SJCRH30 (cell line): Measurements from ENCODE around the gene AMN. TPM values are rescaled to one million over a fixed set of nuclear protein-coding genes. Genes with fewer than 3 reads are reported as not detected.
"Not testable (repeated sequence)": the region's sequence is repeated elsewhere in the genome, so short reads cannot be mapped to it uniquely, and the experiment has no call there.

Experiments used
- DNase-seq, 2 experiments: peaks; one replicate each; pipeline ENCODE4 v3.0.0-alpha.2; 2015 to 2020
- H3K27ac ChIP-seq: fragments of 250-450 bp; sonication (Bioruptor Pico); 2 replicates; pipeline ENCODE4 v1.5.1; 2020; ENCODE audit warnings: mild to moderate bottlenecking, moderate library complexity
- H3K27me3 ChIP-seq: fragments of 250-450 bp; sonication (Bioruptor Pico); 2 replicates; pipeline ENCODE4 v1.5.1; 2020; ENCODE audit warnings: mild to moderate bottlenecking, moderate library complexity
- H3K36me3 ChIP-seq: fragments of 250-450 bp; sonication (Bioruptor Pico); 2 replicates; pipeline ENCODE4 v1.5.1; 2020; ENCODE audit warnings: mild to moderate bottlenecking, moderate library complexity
- H3K4me1 ChIP-seq: fragments of 250-450 bp; sonication (Bioruptor Pico); 2 replicates; pipeline ENCODE4 v1.5.1; 2020; ENCODE audit warnings: mild to moderate bottlenecking, moderate library complexity
- H3K4me3 ChIP-seq: fragments of 250-450 bp; sonication (Bioruptor Pico); 2 replicates; pipeline ENCODE4 v1.5.1; 2020; ENCODE audit warnings: mild to moderate bottlenecking, moderate library complexity
- H3K9me3 ChIP-seq: fragments of 250-450 bp; sonication (Bioruptor Pico); replicated peaks from 2 replicates; pipeline ENCODE4 v1.5.1; 2020; ENCODE audit warnings: mild to moderate bottlenecking, moderate library complexity
- total RNA-seq: library from RNA; depleted of rRNA; stranded (reverse); fragments of >200 nt; shearing (Covaris generic); gene quantifications from 2 replicates; pipeline ENCODE4 v1.2.3, GENCODE V29; 2014; rRNA removed

Gene AMN
- total RNA-seq: not detected in 2 replicates

- Histone ChIP-seq H3K36me3 (no peaks in the 10 kb centered on the region), H3K27ac (no peak within 1 kb of the TSS), H3K4me3 (no peak within 1 kb of the TSS), H3K9me3 (no peaks in the 10 kb centered on the region), H3K27me3 (no peaks in the 10 kb centered on the region), H3K4me1 (no peaks in the 10 kb centered on the region)
- DNase-seq: no peak
Measured at GRCh38 chr14:102922490-102923200, at the start of gene AMN. Gene AMN, plus strand, starts transcription at chr14:102922663. Its CDS starts 26 bp downstream, at chr14:102922689.

- no peaks in the 10 kb centered on the region; the same call in 1 of the 2 replicates for H3K36me3 ChIP-seq
- no peak for DNase-seq
- no peaks in the 10 kb centered on the region for H3K9me3 ChIP-seq
- H3K4me3 ChIP-seq: no peak overlapping the region
- no peaks in the 10 kb centered on the region for H3K27me3 ChIP-seq
- no peaks in the 10 kb centered on the region for H3K4me1 ChIP-seq
- no peak overlapping the region for H3K27ac ChIP-seq
Measured at GRCh38 chr14:102873131-102873530, 49.3 kb upstream of the AMN start.

GRCh38 chr14:102873546-102874061 is 48.9 kb upstream of the AMN start:
- Histone ChIP-seq H3K27me3 (no peaks in the 10 kb centered on the region), H3K27ac (no peak overlapping the region), H3K4me1 (no peaks in the 10 kb centered on the region), H3K36me3 (no peaks in the 10 kb centered on the region; the same call in 1 of the 2 replicates), H3K9me3 (no peaks in the 10 kb centered on the region), H3K4me3 (no peak overlapping the region)
- DNase-seq: no peak

- no peaks in the 10 kb centered on the region for H3K9me3 ChIP-seq
- H3K36me3 ChIP-seq: no peaks in the 10 kb centered on the region; the same call in 1 of the 2 replicates
- H3K27ac ChIP-seq: no peak overlapping the region
- no peak for DNase-seq
- H3K4me3 ChIP-seq: no peak overlapping the region
- no peaks in the 10 kb centered on the region for H3K27me3 ChIP-seq
- H3K4me1 ChIP-seq: no peaks in the 10 kb centered on the region
Measured at GRCh38 chr14:102875652-102876051, 46.8 kb upstream of the AMN start.

GRCh38 chr14:102877511-102877910 is 45.0 kb upstream of the AMN start:
- not testable (repeated sequence) for DNase-seq, H3K9me3 ChIP-seq, H3K4me3 ChIP-seq, H3K4me1 ChIP-seq, H3K36me3 ChIP-seq, H3K27ac ChIP-seq, H3K27me3 ChIP-seq

- no peaks in the 10 kb centered on the region for H3K27me3 ChIP-seq
- no peaks in the 10 kb centered on the region; the same call in 1 of the 2 replicates for H3K36me3 ChIP-seq
- H3K9me3 ChIP-seq: no peaks in the 10 kb centered on the region
- no peak for DNase-seq
- no peak overlapping the region for H3K27ac ChIP-seq
- peaks cover 5% of the 10 kb centered on the region; the same call in 1 of the 2 replicates for H3K4me1 ChIP-seq
- H3K4me3 ChIP-seq: no peak overlapping the region
Measured at GRCh38 chr14:102878174-102878969, 44.1 kb upstream of the AMN start.

GRCh38 chr14:102878970-102879460 is 43.4 kb upstream of the AMN start:
- DNase-seq: no peak
- Histone ChIP-seq H3K36me3 (no peaks in the 10 kb centered on the region; the same call in 1 of the 2 replicates), H3K4me3 (no peak overlapping the region), H3K27ac (no peak overlapping the region), H3K27me3 (no peaks in the 10 kb centered on the region), H3K4me1 (peaks cover 5% of the 10 kb centered on the region; the same call in 1 of the 2 replicates), H3K9me3 (no peaks in the 10 kb centered on the region)

GRCh38 chr14:102882226-102882906 is 40.1 kb upstream of the AMN start:
- Histone ChIP-seq H3K4me3 (no peak overlapping the region), H3K36me3 (no peaks in the 10 kb centered on the region), H3K27me3 (no peaks in the 10 kb centered on the region), H3K27ac (no peak overlapping the region), H3K4me1 (peaks cover 5% of the 10 kb centered on the region; the same call in 1 of the 2 replicates), H3K9me3 (no peaks in the 10 kb centered on the region)
- DNase-seq: peak; percentile 66 to 71

GRCh38 chr14:102883089-102883541 is 39.3 kb upstream of the AMN start:
- no peak overlapping the region for H3K27ac ChIP-seq
- no peak for DNase-seq
- H3K4me1 ChIP-seq: peaks cover 5% of the 10 kb centered on the region; the same call in 1 of the 2 replicates
- H3K4me3 ChIP-seq: no peak overlapping the region
- H3K27me3 ChIP-seq: no peaks in the 10 kb centered on the region
- H3K36me3 ChIP-seq: no peaks in the 10 kb centered on the region
- H3K9me3 ChIP-seq: no peaks in the 10 kb centered on the region

- Histone ChIP-seq H3K36me3 (no peaks in the 10 kb centered on the region), H3K4me3 (no peak overlapping the region), H3K4me1 (peaks cover 5% of the 10 kb centered on the region; the same call in 1 of the 2 replicates), H3K27me3 (no peaks in the 10 kb centered on the region), H3K27ac (no peak overlapping the region), H3K9me3 (no peaks in the 10 kb centered on the region)
- no peak for DNase-seq
Measured at GRCh38 chr14:102883554-102883953, 38.9 kb upstream of the AMN start.

GRCh38 chr14:102885737-102886447 is 36.6 kb upstream of the AMN start:
- Histone ChIP-seq H3K4me1 (peaks cover 5% of the 10 kb centered on the region; the same call in 1 of the 2 replicates), H3K9me3 (no peaks in the 10 kb centered on the region), H3K36me3 (no peaks in the 10 kb centered on the region), H3K27me3 (no peaks in the 10 kb centered on the region), H3K27ac (no peak overlapping the region), H3K4me3 (no peak overlapping the region)
- DNase-seq: no peak

- H3K36me3 ChIP-seq: no peaks in the 10 kb centered on the region
- H3K4me3 ChIP-seq: no peak overlapping the region
- DNase-seq: no peak
- H3K27ac ChIP-seq: no peak overlapping the region
- no peaks in the 10 kb centered on the region for H3K9me3 ChIP-seq
- H3K4me1 ChIP-seq: no peaks in the 10 kb centered on the region
- no peaks in the 10 kb centered on the region for H3K27me3 ChIP-seq
Measured at GRCh38 chr14:102888748-102889147, 33.7 kb upstream of the AMN start.

- no peaks in the 10 kb centered on the region for H3K4me1 ChIP-seq
- no peaks in the 10 kb centered on the region for H3K9me3 ChIP-seq
- no peak overlapping the region for H3K4me3 ChIP-seq
- H3K27ac ChIP-seq: no peak overlapping the region
- no peaks in the 10 kb centered on the region for H3K36me3 ChIP-seq
- no peaks in the 10 kb centered on the region for H3K27me3 ChIP-seq
- no peak for DNase-seq
Measured at GRCh38 chr14:102889615-102890014, 32.8 kb upstream of the AMN start.

GRCh38 chr14:102891111-102891510 is 31.4 kb upstream of the AMN start:
- H3K27me3 ChIP-seq: no peaks in the 10 kb centered on the region
- no peaks in the 10 kb centered on the region for H3K9me3 ChIP-seq
- no peaks in the 10 kb centered on the region for H3K4me1 ChIP-seq
- DNase-seq: no peak
- no peak overlapping the region for H3K4me3 ChIP-seq
- no peak overlapping the region for H3K27ac ChIP-seq
- H3K36me3 ChIP-seq: no peaks in the 10 kb centered on the region
